ENCODE measurements around the gene SCN7A.
"Not testable (repeated sequence)": the region's sequence is repeated elsewhere in the genome, so short reads cannot be mapped to it uniquely, and the experiment has no call there.

SCN7A gene

DNA sequence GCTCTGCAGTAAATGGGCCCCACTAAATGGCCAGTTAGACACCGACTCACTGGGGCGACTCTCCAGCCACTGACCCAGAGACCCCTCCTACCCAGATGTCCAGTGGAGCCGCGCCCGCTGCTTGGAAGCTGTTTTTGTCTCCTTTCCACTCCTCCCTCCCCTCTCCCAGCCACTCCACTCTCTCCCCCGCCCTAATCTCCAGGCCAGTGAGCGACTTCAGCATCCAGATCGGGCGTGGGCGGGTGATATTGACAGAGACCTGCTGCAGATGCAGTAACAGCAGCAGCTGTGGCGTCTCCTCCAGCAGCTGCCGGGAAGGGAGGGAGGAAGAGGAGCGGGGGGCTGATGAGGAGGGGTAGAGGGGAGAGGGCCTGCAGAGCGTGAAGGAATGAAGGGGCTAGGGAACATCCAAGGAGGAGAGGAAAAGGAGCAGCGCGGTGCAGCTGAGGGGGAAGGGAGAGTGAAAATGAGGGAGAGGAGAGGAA lies at the start of gene SCN7A:
Gene SCN7A, minus strand, starts transcription at position 110 of the 485 bp plus-strand sequence. CDS start 16,553 bp downstream, outside the sequence.
- peak within 1 kb of the TSS; percentile 39 for H3K4me3 ChIP-seq (ENCODE audit: low read depth, low read length)

DNA sequence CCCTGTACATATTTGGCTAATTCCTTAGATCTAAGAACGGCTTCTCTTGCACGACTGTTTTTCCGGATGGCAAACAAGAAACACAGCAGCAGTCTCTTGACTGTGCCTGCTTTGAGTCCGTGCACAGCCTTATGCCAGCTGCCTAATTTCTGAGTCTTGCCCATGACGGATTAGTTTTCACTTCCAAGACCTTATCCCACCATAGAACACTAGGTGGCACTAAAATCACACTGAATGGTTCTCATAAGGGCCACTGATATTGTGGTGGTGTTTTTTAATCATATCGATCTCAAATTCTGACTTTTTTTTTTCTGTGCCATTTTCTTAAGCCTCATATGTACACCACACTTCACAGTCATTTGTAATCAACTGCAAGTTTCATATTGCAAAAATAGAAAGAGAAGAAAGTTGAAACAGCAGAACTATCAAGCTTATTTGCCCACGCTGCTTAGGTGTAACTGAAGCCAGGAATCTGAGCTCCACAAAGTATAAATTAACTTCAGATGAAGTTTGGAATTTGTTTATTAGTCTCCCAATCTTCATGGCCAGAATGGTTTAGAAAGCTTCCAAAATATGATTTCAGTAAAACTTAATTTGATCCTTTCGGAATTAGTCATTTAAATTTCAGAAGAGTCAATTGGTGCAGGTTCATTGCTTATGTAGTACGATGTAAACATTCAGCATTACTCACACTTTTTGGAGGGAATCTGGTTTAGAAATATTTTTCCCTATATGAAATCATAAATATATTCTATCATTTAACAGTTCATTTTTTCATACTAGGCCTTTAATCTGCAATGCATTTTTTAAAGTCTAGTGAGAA lies 45.5 kb upstream of the SCN7A start:
- H3K4me3 ChIP-seq (ENCODE audit: low read depth, low read length), result no peak overlapping the region

DNA sequence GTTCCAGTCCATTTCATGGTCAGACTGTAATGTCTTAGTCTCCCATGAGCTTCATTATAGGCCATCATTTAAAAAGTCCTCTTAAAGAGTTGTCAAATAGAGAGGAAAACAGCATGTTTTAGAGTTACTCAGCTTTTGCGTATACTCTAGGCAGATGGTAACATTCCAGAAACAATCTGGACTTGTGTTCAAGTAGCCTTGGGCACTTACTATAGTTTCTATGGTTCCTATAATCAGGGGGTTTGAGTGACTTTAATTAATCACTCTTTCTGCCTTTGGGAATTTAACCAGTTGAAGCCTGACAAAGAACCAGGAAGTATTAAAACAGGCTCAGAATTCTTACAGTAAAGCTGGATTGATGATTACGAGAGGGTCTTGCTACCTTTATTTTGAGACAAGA lies 42.1 kb upstream of the SCN7A start:
- no peak overlapping the region for H3K4me3 ChIP-seq (ENCODE audit: low read depth, low read length)

DNA sequence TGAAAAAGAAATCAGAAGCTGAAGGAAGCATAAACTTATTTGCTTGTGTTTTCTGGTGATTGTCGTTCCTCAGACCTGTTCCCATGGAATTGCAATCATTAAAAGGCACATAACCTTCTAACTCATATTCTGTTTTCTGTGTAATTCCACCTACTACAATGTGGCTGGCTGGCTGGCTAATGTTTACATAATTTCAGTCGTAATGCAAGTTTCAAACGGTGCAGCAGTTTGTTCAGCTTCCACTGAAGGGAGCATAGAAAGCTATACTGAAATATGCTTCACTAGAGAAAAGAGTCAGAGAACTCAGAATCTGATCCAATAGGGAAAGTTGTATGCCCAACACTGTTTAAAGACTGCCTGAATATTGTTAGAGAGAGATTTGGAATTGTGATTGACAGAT lies 27.1 kb upstream of the SCN7A start:
- H3K4me3 ChIP-seq (ENCODE audit: low read depth, low read length), result no peak overlapping the region

DNA sequence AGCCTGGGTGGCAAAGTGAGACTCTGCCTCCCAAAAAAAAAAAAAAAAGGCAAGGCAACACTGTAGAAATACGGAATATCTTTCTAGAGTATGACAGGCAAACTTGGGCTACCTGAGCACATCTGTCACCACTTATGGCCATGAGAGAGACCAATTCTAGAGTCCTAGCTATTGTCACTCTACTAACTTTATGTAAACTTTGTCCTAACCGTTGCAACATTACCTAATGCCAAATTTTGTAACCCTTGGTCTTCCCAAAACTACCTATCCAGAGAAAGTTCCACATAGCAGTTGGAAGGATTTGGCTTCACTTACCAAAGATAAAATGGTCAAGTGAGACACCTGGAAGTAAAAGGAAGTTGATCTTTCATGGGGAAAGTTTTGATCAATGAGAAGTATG lies 26.6 kb upstream of the SCN7A start:
- no peak overlapping the region for H3K4me3 ChIP-seq (ENCODE audit: low read depth, low read length)

DNA sequence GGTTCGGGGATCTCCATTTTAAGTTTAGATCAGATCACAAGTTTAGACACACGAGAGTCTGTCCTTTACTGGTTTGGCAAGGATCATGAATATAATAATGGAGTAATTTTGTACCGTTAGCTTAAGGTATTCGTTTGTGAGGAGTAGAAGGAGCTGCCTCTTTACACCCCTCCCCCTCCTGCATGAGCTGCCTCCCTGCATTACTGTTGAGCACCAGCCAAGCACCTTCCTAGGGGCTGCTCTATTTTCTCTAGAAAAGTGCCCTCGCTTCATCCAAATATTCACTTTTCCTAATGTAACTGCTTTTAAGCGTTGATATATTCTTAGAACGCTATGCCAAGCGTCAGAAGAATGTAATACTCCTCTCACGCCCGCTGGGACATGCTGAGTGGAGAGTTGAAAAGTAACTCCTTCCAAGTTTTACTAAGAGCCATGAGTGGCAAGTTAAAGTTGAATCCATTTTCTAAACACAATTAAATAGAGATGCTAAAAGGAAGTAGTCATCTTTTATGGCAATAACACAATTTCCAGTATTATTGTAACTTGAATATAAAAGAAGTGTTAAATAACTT lies 25.4 kb upstream of the SCN7A start:
- H3K4me3 ChIP-seq (ENCODE audit: low read depth, low read length), result no peak overlapping the region

DNA sequence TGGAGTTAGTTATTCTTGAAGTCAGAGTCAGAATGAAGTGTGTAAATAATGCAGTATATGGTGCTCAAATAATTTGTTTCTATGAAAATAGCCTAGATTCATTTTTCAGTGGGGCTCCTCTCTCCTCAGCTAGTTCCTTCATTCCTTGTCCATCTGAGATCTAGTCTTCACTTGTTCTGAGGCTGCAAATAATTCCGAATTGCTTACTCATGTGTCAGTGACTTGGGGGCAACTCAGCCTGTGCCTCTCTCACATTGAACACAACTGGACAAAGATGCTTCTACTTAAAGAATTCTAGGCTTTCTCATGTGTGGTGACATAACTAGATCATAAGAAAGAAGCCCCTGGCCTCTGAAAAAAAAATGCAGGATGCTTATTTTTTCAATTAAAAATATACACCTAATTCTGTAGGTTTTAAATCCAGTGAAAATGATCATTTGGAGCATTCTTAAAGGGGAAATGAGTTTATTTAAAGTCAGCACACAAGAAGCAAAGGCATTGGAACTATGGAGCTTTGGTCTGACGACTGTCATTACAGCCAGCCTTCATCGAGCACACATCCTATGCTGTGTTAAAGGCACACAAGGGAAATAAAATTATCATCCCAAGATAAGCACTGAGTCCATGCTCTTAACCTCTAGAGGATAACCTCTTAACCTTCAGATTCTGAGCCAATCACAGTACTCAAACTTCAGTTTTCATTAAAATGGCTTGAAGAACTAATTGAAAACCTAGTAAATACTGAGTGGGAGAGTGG lies 24.8 kb upstream of the SCN7A start:
- H3K4me3 ChIP-seq (ENCODE audit: low read depth, low read length), result no peak overlapping the region

DNA sequence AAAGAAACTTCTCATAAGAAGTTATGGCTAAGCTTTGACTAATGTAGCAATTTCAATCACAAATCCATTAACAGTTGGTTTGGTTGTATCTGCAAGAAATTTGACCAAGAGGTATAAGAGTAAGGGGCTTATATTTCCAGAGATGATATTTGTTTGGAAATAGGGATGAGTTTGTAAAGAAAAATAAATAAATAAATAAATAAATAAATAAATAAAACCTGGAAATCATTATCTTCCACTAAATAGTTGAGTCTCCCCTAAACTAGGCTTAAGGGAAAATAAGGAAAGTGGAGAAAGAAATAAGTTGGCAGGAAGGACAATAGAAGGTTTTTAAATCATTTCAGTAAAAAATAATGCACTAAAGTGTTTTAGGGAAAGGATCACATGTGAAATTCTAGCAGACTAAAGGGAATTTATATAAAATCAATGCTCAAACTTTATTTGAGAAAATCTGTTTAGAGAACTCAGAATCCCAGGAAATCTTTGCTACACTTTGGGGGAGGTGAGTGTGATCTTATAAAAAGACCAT lies 23.5 kb upstream of the SCN7A start:
- H3K4me3 ChIP-seq (ENCODE audit: low read depth, low read length), result no peak overlapping the region

DNA sequence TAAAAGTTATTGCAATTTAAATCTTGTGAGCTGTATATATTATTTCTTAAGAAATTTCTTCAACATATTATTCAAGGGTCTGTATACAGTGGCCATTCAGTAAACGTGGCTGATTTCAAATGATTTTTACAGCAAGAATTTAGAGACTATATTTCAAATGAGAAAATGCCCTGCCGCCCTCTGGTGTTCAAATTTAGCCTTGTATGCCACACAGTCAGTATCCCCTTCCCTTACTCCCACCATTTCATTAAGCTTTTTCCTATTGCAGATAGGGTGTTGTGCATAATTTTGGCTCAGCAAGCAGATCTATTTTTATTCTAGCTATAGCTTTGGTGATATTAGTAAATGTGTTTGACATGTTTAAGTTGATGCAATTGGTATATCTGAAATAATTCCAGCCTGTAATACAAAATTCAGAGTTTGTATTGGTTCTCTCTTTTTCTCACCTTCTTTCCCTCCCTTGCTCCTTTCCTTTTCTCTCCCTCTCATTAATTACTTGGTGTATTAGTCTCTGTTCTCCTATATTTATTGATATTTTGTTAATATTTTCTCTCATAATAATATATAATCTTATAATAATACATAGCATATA lies 22.8 kb upstream of the SCN7A start:
- H3K4me3 ChIP-seq (ENCODE audit: low read depth, low read length), result no peak overlapping the region

DNA sequence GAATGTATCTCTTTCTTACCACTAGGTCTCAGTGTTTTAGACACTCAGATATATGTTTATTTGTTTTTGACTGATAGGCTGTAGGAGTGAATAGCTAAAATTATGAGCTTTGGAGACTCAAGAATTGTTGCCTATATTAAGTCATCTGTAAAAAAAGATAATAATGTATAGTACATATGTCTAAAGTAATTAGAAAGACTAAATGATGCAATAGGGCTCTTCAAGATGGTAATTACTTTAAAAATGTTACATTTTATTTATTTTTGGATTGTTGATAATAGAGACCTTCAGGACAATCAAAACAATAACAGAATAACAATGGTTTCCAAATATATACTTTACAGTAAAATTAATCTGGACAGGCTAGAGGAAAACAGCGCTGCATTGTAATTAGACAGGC lies 19.9 kb upstream of the SCN7A start:
- no peak overlapping the region for H3K4me3 ChIP-seq (ENCODE audit: low read depth, low read length)

DNA sequence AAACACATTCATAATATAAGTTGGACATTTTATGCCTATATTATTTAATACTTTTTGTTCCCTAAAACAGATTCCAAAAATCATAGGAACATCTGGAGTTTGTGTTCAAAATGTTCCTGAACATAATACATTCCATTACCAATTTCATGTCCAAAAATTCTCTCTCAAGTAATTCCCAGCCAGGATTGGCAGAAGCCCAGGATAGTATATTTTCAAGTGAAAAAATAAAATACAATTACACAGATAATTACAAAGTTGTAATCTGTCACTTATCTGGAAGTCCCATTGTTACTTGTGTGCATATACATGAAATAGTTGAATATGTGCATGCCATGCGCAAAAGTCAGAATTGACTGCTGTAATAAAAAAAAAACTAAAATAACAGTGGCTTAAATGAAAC lies 5.2 kb upstream of the SCN7A start:
- no peak overlapping the region for H3K4me3 ChIP-seq (ENCODE audit: low read depth, low read length)

DNA sequence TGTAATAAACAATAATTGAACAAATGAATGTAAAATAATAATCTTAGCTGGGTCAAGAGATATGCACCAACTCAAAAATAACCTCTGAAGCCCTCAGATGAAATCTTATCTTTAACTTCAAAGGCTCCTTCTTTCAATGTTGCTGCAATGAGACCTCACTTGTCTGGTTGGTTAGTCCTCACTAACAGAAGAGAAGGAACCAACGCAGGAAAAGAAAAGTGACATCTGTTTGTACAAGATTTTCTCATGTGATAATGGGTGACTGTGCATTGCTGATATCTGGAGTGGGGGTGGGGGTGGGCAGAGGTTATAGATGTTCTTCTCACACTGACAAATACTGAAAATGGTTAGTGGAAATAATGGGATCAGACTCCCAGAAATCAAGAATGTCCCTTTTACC lies 2.6 kb downstream of the SCN7A start:
- H3K4me3 ChIP-seq (ENCODE audit: low read depth, low read length), result no peak overlapping the region

DNA sequence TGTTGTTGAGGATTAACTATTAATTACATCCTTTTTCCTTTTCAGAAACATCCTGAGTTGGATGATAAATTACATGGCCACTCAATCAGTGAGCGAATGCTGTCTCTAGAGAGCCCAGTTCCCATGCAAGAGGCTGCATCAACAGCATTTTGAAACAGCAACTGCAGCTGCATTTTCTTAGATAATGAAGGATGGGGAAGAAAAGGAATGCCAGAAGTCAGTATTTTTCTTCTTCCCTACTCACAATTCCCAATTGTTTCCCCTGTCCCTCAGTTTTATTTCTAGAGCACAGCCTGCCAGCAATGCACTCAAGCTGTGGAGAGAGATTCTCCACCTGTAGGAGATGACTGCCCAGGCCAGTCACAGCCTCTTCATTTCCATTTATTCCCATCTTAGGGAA lies 6.9 kb downstream of the SCN7A start:
- H3K4me3 ChIP-seq (ENCODE audit: low read depth, low read length), result no peak overlapping the region

DNA sequence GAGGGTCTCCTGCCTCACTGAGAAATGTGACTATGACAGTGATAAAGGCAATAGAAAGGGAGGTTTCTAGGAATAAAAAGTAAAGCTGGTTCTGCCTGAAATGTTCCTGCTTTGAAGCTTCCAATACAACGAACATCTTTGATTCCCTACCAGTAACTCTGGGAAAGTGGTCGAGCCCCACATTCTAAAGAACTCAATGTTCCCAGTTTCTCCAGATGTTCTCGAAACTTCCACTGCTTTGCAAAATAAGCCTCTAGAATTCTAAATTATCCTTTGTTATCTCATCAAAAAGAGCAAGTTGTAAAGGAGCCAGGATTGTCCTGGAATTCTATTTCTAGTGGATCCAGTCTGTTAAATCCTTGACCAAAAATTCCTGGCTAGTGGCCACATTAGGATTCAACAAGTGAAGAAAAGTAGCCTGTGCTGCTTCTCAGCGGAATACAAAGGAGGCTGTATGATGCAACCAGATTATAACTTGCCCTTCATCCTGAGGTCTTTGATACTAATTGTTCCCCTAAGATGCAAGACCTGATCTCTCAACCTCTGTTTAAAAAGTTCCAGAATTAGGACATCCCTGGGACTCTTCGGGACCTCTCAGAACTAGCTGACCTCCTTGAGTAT lies 8.4 kb downstream of the SCN7A start:
- no peak overlapping the region for H3K4me3 ChIP-seq (ENCODE audit: low read depth, low read length)

DNA sequence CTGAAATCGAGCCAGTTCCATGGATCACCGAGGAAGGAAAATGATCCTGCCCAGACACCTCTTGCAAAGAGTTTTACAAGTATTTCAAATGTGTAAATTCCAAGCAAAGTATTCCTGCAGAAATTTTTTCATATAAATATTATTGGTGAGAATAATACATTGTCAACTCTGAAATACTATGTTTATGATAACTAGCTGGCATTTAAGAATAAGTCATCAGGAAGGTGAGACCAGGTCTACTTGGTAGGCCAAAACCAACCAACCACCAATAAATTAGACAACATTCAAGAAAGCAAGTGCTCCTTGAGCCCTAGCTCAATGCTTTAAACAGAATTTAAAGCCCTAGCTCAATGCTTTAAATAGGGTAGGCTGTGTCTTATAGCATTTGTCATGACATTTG lies 21.7 kb downstream of the SCN7A start:
- H3K4me3 ChIP-seq (ENCODE audit: low read depth, low read length), result no peak overlapping the region

DNA sequence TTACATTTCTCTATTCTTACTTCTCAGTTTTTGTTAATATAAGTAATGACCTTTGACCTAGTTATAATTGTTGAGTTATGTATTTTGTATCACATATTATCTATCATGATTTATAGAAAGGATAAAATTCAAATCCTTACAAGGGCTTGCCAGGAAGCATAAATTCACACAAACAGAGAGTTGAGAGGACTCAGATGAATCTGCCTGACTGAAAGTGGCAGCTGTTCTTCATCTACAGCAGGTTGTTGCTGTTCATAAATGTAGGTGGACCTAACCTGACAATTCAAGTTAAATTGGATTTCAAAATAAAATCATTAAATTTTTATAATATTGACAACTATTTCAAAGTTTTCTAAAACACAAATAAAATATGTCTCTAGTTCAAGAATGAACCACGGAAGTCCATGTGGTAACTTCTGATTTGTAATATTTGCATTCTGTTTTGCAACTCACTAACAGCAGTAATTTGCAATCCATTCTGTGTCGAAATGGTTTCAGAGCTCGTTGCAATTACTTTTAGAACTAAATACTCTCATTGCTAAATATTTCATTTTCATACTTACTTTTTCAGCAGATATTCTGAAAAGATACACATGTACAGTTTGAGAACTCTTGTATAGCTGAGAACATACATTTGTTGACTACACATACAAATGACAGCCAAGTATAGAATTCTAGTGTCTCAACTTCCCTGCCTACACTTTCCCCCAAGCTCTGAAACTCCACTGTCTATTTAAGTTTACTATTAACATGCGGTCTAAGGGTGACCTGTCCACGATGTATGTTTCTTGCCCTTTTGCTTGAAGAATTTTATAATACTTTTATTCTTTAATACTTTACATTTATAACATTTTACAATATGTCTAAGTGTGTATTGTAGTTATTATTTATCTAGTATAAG lies 25.7 kb downstream of the SCN7A start:
- H3K4me3 ChIP-seq (ENCODE audit: low read depth, low read length), result no peak overlapping the region

DNA sequence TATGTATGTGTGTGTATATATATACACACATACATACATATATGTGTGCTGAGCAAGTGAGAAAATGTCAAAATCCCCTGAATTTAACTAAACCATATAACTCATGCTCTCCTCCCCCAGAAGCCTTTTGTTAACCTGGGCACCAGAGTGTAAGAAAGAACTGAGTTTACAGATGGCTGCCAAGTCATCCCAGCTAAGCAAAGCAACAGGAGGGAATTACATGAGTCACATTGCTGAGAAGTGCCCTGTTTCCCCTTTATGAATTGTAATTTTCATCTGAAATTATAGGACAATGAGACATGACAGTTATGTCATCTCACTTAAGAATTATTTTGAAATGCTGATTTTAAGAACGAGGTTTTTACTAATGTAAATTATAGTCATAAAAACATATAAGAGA lies 29.9 kb downstream of the SCN7A start:
- H3K4me3 ChIP-seq (ENCODE audit: low read depth, low read length), result no peak overlapping the region

DNA sequence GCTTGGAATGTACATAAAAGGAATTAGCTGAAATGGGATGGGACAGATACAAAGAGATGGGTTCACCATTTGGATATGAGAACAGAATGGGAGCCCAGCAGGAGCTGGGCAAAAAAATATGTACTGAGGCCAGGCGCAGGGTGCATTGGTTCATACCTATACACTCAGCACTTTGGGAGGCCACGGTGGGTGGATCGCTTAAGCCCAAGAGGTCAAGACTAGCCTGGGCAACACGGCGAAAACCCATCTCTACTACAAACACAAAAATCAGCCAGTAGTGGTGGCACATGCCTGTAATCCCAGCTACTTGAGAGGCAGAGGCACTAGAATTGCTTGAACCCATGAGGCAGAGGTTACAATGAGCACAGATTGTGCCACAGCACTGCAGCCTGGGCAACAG lies 30.4 kb downstream of the SCN7A start:
- no peak overlapping the region for H3K4me3 ChIP-seq (ENCODE audit: low read depth, low read length)

DNA sequence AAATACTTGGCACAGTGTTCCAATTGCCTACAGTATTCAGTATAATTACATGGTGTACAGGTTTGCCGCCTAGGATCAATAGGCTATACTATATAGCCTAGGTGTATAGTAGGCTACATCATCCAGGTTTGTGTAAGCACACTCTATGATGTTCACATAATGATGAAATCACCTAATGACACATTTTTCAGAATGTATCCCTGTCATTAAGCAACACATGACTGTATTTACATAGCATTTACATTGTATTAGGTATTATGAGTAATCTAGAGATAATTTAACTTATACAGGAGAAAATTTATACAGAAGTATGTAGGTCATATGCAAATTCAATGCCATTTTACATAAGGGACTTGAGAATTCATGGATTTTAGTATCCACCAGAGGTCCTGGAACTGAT lies 35.4 kb downstream of the SCN7A start:
- no peak overlapping the region for H3K4me3 ChIP-seq (ENCODE audit: low read depth, low read length)

DNA sequence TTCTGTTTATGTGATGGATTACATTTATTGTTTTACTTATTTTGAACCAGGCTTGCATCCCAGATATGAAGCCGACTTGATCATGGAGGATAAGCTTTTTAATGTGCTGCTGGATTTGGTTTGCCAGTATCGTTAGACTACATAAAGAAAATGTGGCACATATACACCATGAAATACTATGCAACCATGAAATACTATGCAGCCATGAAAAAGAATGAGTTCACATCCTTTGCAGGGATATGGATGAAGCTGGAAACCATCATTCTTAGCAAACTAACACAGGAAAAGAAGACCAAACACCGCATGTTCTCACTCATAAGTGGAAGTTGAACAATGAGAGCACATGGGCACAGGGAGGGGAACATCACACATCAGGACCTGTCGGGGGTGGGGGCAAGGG lies 38.2 kb downstream of the SCN7A start:
- not testable (repeated sequence) for H3K4me3 ChIP-seq (ENCODE audit: low read depth, low read length)

All from iPS-11a (cell line).